HUES64 (cell line): ENCODE data around the gene TK1.

Experiments used
- H3K27ac ChIP-seq: 2 replicates; pipeline ENCODE4 v1.7.0; 2013; ENCODE audit warnings: low read depth, low read length, inconsistent platforms
- H3K27me3 ChIP-seq: 2 replicates; pipeline ENCODE4 v1.6.1; 2013; ENCODE audit warnings: mild to moderate bottlenecking, low read length; ENCODE audit not compliant: insufficient read depth
- H3K36me3 ChIP-seq: 2 replicates; pipeline ENCODE4 v1.6.1; 2013; ENCODE audit warnings: mild to moderate bottlenecking, low read length; ENCODE audit not compliant: insufficient read depth
- H3K4me1 ChIP-seq: 2 replicates; pipeline ENCODE4 v1.6.1; 2013; ENCODE audit warnings: mild to moderate bottlenecking, low read length, moderate library complexity; ENCODE audit not compliant: insufficient read depth
- H3K4me3 ChIP-seq: 2 replicates; pipeline ENCODE4 v1.5.1; 2013; ENCODE audit warnings: mild to moderate bottlenecking, low read length, moderate library complexity
- H3K9ac ChIP-seq: 2 replicates; pipeline ENCODE4 v1.6.1; 2013; ENCODE audit warnings: mild to moderate bottlenecking, low read depth, low read length
- H3K9me3 ChIP-seq: 2 replicates; pipeline ENCODE4 v1.6.1; 2013; ENCODE audit warnings: low read depth, low read length; ENCODE audit not compliant: insufficient read depth
- WGBS: fragments of 150-250, 120-280 bp; methylation state at CpG from one replicate; pipeline ENCODE4 v1.1.7; 2013; ENCODE audit warnings: missing lambda C conversion rate; 5-methylcytosine and 5-hydroxymethylcytosine counted together

TK1 gene

DNA sequence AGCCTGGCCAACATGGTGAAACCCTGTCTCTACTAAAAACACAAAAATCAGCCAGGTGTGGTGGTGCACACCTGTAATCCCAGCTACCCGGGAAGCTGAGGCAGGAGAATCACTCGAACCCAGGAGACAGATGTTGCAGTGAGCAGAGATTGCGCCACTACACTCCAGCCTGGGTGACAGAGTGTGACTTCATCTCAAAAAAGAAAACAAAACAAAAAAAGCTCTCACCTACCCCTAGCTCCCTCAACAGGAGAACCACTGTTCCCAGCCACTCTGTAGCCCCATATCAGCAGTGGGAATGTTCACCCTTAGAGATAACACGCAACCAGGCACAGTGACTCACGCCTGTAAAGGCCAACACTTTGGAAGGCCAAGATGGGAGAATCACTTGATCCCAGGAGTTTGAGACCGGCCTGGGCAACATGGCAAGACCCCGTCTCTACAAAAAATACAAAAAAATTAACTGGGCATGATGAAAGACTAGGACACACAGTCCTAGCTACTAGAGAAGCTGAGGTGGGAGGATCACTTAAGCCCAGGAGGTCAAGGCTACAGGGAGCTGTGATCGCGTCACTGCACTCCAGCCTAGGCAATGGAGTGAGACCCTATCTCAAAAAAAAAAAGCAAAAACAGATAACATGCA, 50.9 kb downstream of the TK1 start:
- Histone ChIP-seq H3K4me1 (no peaks in the 10 kb centered on the region; the same call in 1 of the 2 replicates), H3K4me3 (no peak overlapping the region), H3K9ac (no peak overlapping the region), H3K9me3 (no peaks in the 10 kb centered on the region), H3K27ac (no peak overlapping the region), H3K27me3 (peaks cover 31% of the 10 kb centered on the region), H3K36me3 (no peaks in the 10 kb centered on the region)
- 94% methylated on average over 8 of the region's 9 CpGs for WGBS

GRCh38 chr17:78134899-78135385, 51.9 kb downstream of the TK1 start:
- no peaks in the 10 kb centered on the region; the same call in 1 of the 2 replicates for H3K4me1 ChIP-seq
- H3K9me3 ChIP-seq = no peaks in the 10 kb centered on the region
- no peak overlapping the region for H3K4me3 ChIP-seq
- no peaks in the 10 kb centered on the region for H3K36me3 ChIP-seq
- H3K27me3 ChIP-seq = peaks cover 38% of the 10 kb centered on the region
- no peak overlapping the region for H3K9ac ChIP-seq
- WGBS = 81% methylated on average over 9 of the region's 9 CpGs
- H3K27ac ChIP-seq = no peak overlapping the region

DNA sequence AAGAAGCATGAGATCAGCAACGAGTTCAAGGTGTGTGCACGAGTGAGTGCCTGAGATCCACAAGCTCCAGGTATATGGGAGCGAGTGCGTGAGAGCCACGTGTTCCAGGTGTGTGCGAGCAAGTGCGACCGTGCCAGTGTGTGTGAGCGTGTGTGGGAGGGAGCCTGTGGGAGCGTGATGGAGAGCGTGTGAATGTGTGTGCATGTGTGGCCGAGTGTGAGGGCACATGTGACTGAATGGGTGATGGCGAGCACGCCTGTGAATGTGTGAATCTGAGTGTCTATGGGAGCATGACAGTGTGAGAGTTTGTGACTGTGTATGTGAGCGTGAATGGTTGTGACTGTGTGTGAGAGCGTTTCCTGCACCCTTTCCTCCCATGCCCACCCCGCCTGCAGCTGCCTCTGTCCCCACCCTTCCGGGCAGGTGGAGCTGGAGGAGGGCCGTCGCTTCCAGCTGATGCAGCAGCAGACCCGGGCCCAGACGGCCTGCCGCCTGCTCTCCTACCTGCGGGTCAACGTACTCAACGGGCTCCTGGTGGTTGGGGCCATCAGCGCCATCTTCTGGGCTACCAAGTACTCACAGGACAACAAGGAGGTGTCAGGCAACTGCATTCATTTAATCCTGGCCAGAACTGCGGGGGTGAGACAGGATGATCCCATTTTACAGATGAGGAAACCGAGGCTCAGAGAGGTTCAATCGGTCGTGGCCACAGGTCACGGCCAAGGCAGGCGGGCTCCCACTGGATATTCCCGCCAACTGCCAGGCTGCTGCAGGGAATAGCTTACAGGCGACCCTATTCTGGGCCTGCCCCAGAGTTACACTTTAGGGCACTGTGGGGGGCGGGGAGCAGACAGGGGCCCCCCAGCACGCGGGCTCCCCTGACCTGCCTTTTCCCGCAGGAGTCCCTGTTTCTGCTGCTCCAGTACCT, 52.6 kb downstream of the TK1 start:
- H3K9ac ChIP-seq = no peak overlapping the region
- H3K36me3 ChIP-seq = no peaks in the 10 kb centered on the region
- WGBS = 56% methylated on average over 38 of the region's 39 CpGs
- H3K9me3 ChIP-seq = no peaks in the 10 kb centered on the region
- peaks cover 38% of the 10 kb centered on the region for H3K27me3 ChIP-seq
- H3K27ac ChIP-seq = no peak overlapping the region
- H3K4me3 ChIP-seq = no peak overlapping the region
- H3K4me1 ChIP-seq = no peaks in the 10 kb centered on the region; the same call in 1 of the 2 replicates

DNA sequence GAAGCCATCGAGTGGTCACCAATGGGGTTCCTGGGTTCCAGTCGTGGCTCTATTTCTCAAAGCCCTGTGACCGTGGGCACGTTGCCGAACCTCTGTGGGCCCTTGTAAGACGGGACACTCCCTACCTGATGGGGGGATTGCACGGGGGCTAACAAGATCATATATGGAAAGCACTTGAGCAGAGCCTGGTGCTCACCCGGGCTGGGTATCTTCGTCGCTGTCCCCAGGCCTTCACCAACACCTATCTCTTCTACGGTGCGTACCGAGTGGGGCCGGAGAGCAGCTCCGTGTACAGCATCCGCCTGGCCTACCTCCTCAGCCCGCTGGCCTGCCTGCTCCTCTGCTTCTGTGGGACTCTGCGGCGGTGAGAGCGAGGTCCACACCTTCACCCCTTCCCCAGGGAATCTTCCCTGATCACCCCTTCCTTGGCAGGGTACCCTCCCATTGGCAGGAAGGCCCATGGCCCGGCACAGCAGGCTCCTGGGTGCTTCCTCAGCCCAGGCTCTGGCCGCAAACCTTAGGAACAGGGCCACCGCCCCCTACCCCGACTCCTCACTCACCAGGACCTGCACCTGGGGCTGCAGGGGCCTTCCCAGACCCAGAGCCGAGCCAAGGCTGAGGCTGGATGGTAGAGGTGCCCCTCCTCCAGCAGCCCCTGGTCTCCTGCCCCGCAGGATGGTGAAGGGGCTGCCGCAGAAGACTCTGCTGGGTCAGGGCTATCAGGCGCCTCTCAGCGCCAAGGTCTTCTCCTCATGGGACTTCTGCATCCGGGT, 53.5 kb downstream of the TK1 start:
- Histone ChIP-seq H3K4me3 (no peak overlapping the region), H3K4me1 (peaks cover 4% of the 10 kb centered on the region; the same call in 1 of the 2 replicates), H3K9ac (no peak overlapping the region), H3K36me3 (no peaks in the 10 kb centered on the region), H3K27me3 (peaks cover 38% of the 10 kb centered on the region), H3K27ac (no peak overlapping the region), H3K9me3 (no peaks in the 10 kb centered on the region)
- 92% methylated on average over 30 of the region's 30 CpGs for WGBS

DNA sequence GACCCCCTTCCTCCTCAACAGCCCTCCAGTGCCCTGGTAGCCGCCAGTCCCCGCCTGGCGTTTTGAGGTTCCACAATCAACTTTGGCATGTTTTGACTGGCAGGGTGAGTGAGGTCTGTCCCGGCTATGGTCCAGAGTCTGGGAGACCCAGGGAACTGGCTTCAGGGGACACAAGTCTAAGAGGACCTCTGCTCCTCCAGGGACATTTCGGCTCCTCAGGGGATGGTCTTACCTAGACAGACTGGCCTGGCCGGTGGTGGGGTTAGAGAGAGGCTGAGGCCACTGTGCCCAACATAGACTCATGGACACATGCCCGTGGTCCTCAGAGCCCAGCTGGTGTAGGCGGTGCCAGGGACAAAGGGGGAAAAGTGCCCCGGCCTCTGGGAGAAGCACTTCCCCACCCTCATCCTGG, 54.1 kb downstream of the TK1 start:
- H3K9me3 ChIP-seq = no peaks in the 10 kb centered on the region
- peaks cover 4% of the 10 kb centered on the region; the same call in 1 of the 2 replicates for H3K4me1 ChIP-seq
- no peak overlapping the region for H3K4me3 ChIP-seq
- H3K36me3 ChIP-seq = no peaks in the 10 kb centered on the region
- 90% methylated on average over 9 of the region's 9 CpGs for WGBS
- peaks cover 38% of the 10 kb centered on the region for H3K27me3 ChIP-seq
- H3K9ac ChIP-seq = no peak overlapping the region
- no peak overlapping the region for H3K27ac ChIP-seq

DNA sequence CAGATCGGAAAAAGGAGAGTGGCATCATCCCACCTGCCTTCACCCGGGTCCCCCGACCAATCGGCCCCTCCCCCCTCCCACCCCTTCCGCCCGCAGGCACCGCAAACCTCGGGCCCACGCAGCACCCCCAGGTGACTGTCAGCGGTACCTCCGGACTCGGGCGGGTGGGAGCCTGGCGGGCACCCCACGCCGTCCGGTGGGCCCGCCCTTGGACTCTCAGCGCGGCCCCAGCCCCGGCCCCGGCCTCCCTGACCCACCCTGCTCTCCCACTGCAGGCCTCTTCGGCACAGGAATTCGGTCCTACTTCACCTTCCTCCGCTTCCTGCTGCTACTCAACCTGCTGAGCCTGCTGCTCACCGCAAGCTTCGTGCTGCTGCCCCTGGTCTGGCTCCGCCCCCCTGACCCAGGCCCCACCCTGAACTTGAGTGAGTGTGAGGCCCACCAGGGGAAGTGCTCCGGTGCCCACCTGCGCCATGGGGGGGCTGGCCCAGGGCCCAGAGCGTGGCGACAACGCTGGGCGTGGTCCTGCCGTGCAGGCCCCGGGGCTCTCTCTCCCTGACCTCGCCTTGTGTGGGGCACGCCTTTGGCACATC, 54.7 kb downstream of the TK1 start:
- Histone ChIP-seq H3K4me1 (peaks cover 8% of the 10 kb centered on the region), H3K4me3 (peak overlapping the region; percentile 37), H3K9ac (no peak overlapping the region), H3K27ac (no peak overlapping the region), H3K9me3 (no peaks in the 10 kb centered on the region), H3K27me3 (peaks cover 38% of the 10 kb centered on the region), H3K36me3 (no peaks in the 10 kb centered on the region)
- WGBS = 17% methylated on average over 38 of the region's 38 CpGs

DNA sequence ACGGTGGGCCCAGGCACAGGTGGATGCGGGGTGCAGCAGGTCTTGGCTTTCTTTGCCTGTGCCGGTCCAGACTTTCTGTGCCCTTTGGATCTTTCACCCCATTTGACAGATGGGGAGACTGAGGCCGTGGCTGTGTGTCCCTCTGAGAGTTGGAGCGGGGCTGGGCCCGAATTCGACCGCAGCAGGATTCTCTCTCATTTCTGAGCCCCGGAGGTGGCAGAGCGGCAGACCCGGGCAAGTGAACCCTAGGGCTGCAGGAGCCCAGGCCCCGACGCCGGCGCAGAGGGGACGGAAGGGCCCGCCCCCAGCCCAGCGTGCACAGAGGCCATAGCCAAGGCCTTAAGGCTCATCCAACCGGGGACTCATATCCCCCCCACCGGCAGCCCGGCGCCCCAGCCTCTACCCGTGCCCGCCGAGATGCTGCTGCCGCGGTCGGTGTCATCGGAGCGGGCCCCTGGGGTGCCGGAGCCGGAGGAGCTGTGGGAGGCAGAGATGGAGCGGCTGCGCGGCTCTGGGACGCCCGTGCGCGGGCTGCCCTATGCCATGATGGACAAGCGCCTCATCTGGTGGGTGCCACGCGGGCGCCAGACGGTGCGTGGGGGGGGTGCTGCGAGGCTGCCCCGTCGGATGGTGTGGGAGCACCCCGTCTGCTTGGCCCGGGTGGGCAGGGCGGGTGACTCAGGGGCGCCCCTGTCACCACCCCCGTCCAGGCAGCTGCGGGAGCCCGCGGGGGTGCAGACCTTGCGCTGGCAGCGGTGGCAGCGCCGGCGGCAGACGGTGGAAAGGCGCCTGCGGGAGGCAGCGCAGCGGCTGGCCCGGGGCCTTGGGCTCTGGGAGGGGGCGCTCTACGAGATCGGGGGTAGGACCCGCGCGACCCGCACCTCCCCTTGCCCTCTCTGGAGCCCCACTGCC, 55.4 kb downstream of the TK1 start:
- 26% methylated on average over 72 of the region's 74 CpGs for WGBS
- no peaks in the 10 kb centered on the region for H3K9me3 ChIP-seq
- no peak overlapping the region for H3K27ac ChIP-seq
- H3K4me3 ChIP-seq = peak overlapping the region; percentile 37
- H3K36me3 ChIP-seq = no peaks in the 10 kb centered on the region
- H3K9ac ChIP-seq = no peak overlapping the region
- peaks cover 13% of the 10 kb centered on the region for H3K4me1 ChIP-seq
- peaks cover 38% of the 10 kb centered on the region for H3K27me3 ChIP-seq

GRCh38 chr17:78130437-78131101, 56.3 kb downstream of the TK1 start, which contains the start of gene TMC8:
Gene TMC8, plus strand, starts transcription at chr17:78130771. Its CDS starts 818 bp downstream, at chr17:78131589.
- Histone ChIP-seq H3K9ac (no peak within 1 kb of the TSS), H3K27me3 (peaks cover 38% of the 10 kb centered on the region), H3K27ac (no peak within 1 kb of the TSS), H3K9me3 (no peaks in the 10 kb centered on the region), H3K36me3 (no peaks in the 10 kb centered on the region), H3K4me1 (peaks cover 13% of the 10 kb centered on the region), H3K4me3 (peak within 1 kb of the TSS; percentile 37)
- 75% methylated on average over 10 of the region's 10 CpGs for WGBS

DNA sequence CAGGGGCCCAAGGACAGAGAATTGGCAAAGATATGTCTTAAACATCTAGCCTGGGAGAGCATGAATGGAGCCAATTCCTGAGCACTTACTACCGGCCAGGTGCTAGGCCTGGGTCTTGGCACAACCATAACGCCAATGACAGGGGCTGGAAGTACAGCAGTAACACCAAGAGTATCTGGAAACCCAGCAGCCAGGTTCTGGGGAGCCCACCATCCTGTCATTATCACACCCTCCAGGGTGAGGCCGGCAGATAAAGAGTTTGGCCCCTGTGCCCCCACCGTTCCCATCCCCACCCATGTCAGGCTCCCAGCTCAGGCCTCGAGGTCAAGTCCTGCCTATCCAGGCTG, 56.8 kb downstream of the TK1 start:
- Histone ChIP-seq H3K4me1 (peaks cover 13% of the 10 kb centered on the region), H3K27me3 (peaks cover 38% of the 10 kb centered on the region), H3K4me3 (no peak overlapping the region), H3K36me3 (0 out of 2 replicates have a peak, but pooled peaks cover 3% of the 10 kb centered on the region), H3K9me3 (no peaks in the 10 kb centered on the region), H3K9ac (no peak overlapping the region), H3K27ac (no peak overlapping the region)
- WGBS = 76% methylated on average over 5 of the region's 5 CpGs
